ENCODE results near the gene VPS39. TPM values are rescaled to one million over a fixed set of nuclear protein-coding genes. Genes with fewer than 3 reads are reported as not detected.
"Not testable (repeated sequence)": the region's sequence is repeated elsewhere in the genome, so short reads cannot be mapped to it uniquely, and the experiment has no call there.

The VPS39 gene, protein sequence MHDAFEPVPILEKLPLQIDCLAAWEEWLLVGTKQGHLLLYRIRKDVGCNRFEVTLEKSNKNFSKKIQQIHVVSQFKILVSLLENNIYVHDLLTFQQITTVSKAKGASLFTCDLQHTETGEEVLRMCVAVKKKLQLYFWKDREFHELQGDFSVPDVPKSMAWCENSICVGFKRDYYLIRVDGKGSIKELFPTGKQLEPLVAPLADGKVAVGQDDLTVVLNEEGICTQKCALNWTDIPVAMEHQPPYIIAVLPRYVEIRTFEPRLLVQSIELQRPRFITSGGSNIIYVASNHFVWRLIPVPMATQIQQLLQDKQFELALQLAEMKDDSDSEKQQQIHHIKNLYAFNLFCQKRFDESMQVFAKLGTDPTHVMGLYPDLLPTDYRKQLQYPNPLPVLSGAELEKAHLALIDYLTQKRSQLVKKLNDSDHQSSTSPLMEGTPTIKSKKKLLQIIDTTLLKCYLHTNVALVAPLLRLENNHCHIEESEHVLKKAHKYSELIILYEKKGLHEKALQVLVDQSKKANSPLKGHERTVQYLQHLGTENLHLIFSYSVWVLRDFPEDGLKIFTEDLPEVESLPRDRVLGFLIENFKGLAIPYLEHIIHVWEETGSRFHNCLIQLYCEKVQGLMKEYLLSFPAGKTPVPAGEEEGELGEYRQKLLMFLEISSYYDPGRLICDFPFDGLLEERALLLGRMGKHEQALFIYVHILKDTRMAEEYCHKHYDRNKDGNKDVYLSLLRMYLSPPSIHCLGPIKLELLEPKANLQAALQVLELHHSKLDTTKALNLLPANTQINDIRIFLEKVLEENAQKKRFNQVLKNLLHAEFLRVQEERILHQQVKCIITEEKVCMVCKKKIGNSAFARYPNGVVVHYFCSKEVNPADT
- polyA plus RNA-seq (2012; ENCODE audit: insufficient read depth, insufficient read length) = 35.1 TPM

GRCh38 chr15:42207674-42208579 is at the start of gene VPS39:
Gene VPS39 (minus strand): TSS chr15:42208304. CDS start chr15:42208153, 151 bp downstream.
- H3K4me3 ChIP-seq (ENCODE audit: low read length) = peak within 1 kb of the TSS; percentile 87
- DNase-seq (ENCODE audit: low read depth, low spot score) = peak; percentile 71

DNA sequence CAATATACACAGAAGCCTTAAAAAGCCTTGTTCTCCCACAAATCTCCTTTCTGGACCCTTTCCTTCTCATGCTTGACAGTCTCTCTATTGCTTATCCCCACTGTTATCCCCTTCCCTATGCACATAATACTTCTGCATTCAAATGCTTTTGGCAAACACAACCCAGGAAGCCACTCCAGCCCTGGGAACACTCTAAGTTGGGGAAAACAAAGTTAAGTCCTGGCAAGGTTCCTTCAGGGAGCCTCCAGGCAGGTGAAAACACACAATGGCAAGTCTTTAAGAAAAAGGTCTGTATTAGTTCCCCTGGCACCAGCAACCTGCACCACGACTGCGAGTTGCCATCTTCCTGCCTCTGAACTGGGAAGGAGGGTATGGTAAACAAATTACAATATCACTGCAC is 45.2 kb upstream of the VPS39 start:
- DNase-seq (ENCODE audit: low read depth, low spot score) = no peak
- no peak overlapping the region for H3K4me3 ChIP-seq (ENCODE audit: low read length)

DNA sequence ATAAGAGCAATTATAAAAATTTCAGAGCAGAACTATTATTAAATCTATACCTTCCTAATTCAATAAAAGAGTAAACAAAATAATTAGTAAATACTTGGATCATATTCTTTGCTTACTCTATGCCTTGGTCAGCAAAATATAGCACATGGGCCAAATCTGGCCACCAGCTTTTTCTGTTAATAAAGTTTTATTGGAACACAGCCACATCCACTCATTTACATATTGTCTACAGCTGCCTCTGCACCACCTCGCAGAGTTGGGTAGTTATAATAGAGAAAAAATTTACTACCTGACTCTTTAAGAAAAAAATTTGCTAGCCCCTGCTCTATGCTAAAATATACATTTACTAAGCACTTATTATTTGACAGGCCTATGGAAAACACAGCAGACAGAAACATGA is 32.7 kb upstream of the VPS39 start:
- no peak for DNase-seq (ENCODE audit: low read depth, low spot score)
- H3K4me3 ChIP-seq (ENCODE audit: low read length) = no peak overlapping the region

- DNase-seq (ENCODE audit: low read depth, low spot score) = no peak
Observed at GRCh38 chr15:42239528-42240182, 31.6 kb upstream of the VPS39 start.

DNA sequence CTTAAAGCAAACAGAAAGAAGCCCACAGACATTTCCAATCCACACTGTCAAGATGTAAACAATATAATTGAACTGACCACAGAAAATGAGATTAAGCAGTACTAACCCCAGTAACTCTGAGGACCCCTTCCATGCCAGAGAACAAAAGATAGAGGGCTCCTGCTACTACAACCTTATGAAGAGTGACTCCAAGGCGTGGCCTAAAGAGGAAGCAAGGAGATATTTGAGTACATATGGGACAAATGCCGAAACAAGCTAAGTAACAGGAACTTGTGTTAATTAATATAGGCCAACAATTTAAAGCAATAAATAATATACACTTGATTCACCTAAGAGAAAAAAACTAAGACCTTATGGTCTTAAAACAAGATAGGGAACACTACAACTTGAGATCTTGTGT is 25.0 kb upstream of the VPS39 start:
- DNase-seq (ENCODE audit: low read depth, low spot score) = no peak
- no peak overlapping the region for H3K4me3 ChIP-seq (ENCODE audit: low read length)

More at GRCh38 chr15:42239528-42240182, 31.6 kb upstream of the VPS39 start:
- H3K4me3 ChIP-seq (ENCODE audit: low read length) = no peak overlapping the region

DNA sequence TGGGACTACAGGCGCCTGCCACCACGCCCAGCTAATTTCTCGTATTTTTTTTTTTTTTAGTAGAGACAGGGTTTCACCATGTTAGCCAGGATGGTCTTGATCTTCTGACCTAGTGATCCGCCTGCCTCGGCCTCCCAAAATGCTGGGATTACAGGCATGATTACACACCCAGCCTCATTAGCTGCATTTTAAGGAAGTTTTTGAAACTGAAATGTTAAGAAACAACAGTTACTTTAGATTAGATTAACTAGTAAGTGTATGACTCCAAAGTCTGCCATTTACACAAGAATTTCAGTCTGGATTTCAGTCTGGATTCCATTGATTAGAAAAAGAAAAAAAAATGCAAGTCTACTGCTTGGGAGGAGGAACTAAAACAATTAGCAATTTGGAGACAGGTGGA is 24.5 kb upstream of the VPS39 start:
- no peak overlapping the region for H3K4me3 ChIP-seq (ENCODE audit: low read length)
- DNase-seq (ENCODE audit: low read depth, low spot score) = no peak

- no peak for DNase-seq (ENCODE audit: low read depth, low spot score)
- H3K4me3 ChIP-seq (ENCODE audit: low read length) = no peak overlapping the region
Observed at GRCh38 chr15:42231088-42231487, 23.0 kb upstream of the VPS39 start.

DNA sequence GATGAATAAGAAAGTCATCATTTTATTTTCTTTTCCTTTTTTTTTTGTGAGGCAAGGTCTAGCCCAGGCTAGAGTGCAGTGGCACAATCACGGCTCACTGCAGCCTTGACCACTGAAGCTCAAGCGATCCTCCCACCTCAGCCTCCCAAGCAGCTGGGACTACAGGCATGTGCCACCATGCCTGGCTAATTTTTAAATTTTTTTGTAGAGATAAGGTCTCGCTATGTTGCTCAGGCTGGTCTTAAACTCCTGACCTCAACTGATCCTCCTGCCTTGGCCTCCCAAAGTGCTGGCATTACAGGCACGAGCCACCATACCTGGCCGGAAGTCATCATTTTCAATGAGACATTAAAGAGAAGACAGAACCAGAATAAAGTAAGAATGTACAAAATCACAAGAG is 20.9 kb upstream of the VPS39 start:
- H3K4me3 ChIP-seq (ENCODE audit: low read length); DNase-seq (ENCODE audit: low read depth, low spot score): not testable (repeated sequence)

DNA sequence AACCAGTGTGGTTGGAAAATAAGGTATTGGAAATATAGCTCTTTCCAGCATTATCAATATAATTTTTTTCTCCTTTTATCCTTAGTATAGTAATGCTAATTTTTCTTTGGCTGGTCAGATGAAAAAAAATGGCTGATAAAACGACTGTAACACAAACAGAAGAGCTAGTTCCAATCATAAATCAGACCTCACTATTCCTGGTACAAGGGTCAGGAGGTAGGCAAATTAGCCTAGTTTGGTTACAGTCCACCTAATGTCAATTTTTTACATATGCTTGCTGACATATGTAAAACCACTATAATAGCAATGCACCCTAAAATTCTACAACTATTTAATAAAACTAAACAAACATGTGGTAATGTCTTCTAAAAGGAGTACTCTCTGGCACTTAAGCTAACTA is 19.9 kb upstream of the VPS39 start:
- no peak for DNase-seq (ENCODE audit: low read depth, low spot score)
- no peak overlapping the region for H3K4me3 ChIP-seq (ENCODE audit: low read length)

DNA sequence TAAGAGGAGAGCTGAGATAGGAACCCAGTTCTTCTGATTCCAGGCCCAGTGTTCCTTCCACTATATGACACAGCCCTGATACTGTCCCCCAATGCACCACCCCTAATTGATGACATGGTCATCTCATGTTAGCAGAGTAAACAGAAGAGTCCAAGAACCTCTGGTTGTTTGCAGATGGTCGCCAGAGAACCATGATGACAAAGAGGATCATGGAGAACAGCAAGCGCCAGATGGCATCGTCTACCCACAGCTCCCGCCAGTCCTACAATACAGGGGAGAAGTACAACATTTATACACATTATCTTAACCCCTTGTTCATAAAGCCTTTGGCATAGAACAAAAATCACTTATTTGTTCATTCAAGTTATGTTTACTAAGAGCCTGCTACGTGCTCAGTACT is 18.5 kb upstream of the VPS39 start:
- DNase-seq (ENCODE audit: low read depth, low spot score) = no peak
- no peak overlapping the region for H3K4me3 ChIP-seq (ENCODE audit: low read length)

GRCh38 chr15:42220216-42220615 is 12.1 kb upstream of the VPS39 start:
- DNase-seq (ENCODE audit: low read depth, low spot score) = no peak
- H3K4me3 ChIP-seq (ENCODE audit: low read length) = no peak overlapping the region

DNA sequence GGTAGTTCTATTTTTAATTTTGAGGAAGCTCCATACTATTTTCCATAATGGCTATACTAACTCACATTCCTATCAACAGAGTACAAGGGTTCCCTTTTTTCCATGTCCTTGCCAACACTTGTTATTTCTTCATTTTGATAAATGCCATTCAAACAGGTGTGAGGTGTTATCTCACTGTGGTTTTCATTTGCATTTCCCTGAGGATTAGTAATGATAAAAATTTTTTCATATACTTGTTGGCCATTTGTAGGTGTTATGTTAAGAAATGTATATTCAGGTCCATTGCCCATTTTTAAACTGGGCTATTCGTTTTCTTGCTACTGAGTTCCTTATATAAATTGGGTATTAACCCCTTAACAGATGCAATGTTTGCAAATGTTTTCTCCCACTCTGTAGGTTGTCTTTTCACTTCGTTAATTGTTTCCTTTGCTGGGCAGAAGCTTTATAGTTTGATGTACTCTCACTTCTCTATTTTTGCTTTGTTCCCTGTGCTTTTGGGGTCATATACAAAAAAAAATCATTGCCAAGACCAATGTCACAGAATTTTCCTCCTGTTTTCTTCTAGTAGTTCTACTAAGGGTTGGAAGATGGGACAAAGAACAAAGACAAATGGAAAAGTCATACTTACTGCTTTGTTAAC is 11.0 kb upstream of the VPS39 start:
- H3K4me3 ChIP-seq (ENCODE audit: low read length) = no peak overlapping the region
- DNase-seq (ENCODE audit: low read depth, low spot score) = no peak

DNA sequence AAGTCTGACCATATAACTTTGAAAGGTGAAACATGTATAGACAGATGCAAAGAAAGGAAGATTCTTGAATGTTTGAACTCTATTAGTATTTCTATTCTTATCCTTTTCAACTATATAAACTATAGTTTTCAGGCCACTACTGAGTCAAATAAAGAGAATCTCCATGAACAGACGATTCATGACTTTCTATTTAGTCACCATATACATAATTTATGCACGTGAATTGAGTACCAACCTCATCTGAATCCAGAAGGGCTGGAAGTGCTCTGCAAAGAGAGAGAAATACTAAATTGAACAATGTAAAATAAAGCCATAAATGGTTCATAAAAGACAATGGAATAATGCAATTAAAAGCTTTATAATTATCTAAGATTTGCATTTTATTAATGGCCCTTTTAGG is 9.5 kb upstream of the VPS39 start:
- DNase-seq (ENCODE audit: low read depth, low spot score) = no peak

DNA sequence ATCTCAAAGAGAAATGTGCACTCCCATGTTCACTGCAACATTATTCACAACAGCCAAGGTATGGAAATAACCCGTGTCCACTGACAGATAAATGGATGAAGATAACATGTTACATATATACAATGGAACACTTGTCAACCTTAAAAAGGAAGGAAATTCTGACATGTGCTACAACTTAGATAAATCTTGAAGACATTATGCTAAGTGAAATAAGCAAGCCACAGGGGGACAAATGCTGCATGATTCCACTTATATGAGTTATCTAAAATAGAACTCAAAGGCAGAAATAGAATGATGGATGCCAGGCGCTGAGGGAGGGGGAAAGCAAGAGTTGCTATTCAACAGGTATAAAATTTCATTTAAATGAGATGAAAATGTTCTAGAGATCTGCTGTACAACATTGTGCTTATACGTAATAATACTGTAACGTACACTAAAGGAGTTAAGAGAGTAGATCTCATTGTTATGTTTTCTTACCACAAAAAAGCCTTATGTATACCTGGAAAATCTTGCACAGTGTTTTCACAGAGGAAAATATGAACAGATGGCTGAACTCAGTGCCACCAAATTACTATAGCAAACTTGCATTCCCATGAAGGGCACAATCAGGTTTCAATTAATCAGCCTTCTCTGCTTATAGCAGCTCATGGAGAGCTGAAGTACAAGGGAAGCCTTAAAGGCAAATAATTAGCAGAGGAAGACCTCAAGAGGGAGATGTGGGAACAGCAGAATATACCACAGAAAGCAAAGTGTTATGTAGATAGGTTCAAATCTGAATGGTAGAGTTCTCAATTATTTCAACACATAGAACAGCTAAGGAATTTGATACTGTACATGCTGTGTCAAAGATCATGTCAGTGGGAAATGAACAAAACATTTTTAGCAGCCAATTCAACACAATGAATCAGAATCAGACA is 8.1 kb upstream of the VPS39 start:
- no peak overlapping the region for H3K4me3 ChIP-seq (ENCODE audit: low read length)
- no peak for DNase-seq (ENCODE audit: low read depth, low spot score)

More for the DNA sequence above, 9.5 kb upstream of the VPS39 start:
- H3K4me3 ChIP-seq (ENCODE audit: low read length) = no peak overlapping the region

GRCh38 chr15:42214600-42214999 is 6.5 kb upstream of the VPS39 start:
- no peak overlapping the region for H3K4me3 ChIP-seq (ENCODE audit: low read length)
- DNase-seq (ENCODE audit: low read depth, low spot score) = no peak

GRCh38 chr15:42213511-42213910 is 5.4 kb upstream of the VPS39 start:
- no peak overlapping the region for H3K4me3 ChIP-seq (ENCODE audit: low read length)
- DNase-seq (ENCODE audit: low read depth, low spot score) = no peak

- H3K4me3 ChIP-seq (ENCODE audit: low read length) = no peak overlapping the region
- no peak for DNase-seq (ENCODE audit: low read depth, low spot score)
Observed at GRCh38 chr15:42210696-42211095, 2.6 kb upstream of the VPS39 start.
